HepG2 (cell line): ENCODE results near the gene PPDPF. TPM values are rescaled to one million over a fixed set of nuclear protein-coding genes. Genes with fewer than 3 reads are reported as not detected.

Experiments
- ELF4 ChIP-seq: sonication (generic); formaldehyde crosslinking; IDR thresholded peaks from 2 replicates; pipeline ENCODE4 v1.5.0; 2020; ENCODE audit warnings: missing genetic modification reagents, mild to moderate bottlenecking, moderate library complexity, borderline replicate concordance
- FOXP1 ChIP-seq, 2 experiments: fragments of 450-650 bp in 1 of 2; IDR thresholded peaks; 2 replicates each; pipeline ENCODE4 v1.6.1; 2017 to 2018; ENCODE audit warnings: antibody characterized with exemption in 1 of 2
- HMG20B ChIP-seq: conservative IDR thresholded peaks from 2 replicates; pipeline ENCODE4 v1.6.1; 2016; ENCODE audit warnings: missing genetic modification reagents, missing compliant biosample characterization
- KLF6 ChIP-seq: IDR thresholded peaks from 2 replicates; pipeline ENCODE4 v1.8.0; 2016; ENCODE audit warnings: missing biosample characterization, missing genetic modification reagents
- MYPOP ChIP-seq: sonication (generic); formaldehyde crosslinking; IDR thresholded peaks from 2 replicates; pipeline ENCODE4 v1.8.1; 2023; ENCODE audit warnings: mild to moderate bottlenecking, moderate library complexity, missing genetic modification reagents
- POGZ ChIP-seq: sonication (generic); formaldehyde crosslinking; IDR thresholded peaks from 2 replicates; pipeline ENCODE4 v1.4.0; 2020; ENCODE audit warnings: mild to moderate bottlenecking, missing genetic modification reagents
- PRDM15 ChIP-seq: sonication (generic); formaldehyde crosslinking; IDR thresholded peaks from 2 replicates; pipeline ENCODE4 v1.4.0; 2020; ENCODE audit warnings: missing genetic modification reagents
- ZBTB49 ChIP-seq: sonication (generic); formaldehyde crosslinking; IDR thresholded peaks from 2 replicates; pipeline ENCODE4 v1.4.0; 2020; ENCODE audit warnings: missing genetic modification reagents, borderline replicate concordance
- ZFP82 ChIP-seq: sonication (generic); formaldehyde crosslinking; IDR thresholded peaks from 2 replicates; pipeline ENCODE4 v1.5.1; 2020; ENCODE audit warnings: mild to moderate bottlenecking, missing genetic modification reagents, borderline replicate concordance
- ZFP90 ChIP-seq: sonication (generic); formaldehyde crosslinking; IDR thresholded peaks from 2 replicates; pipeline ENCODE4 v1.8.0; 2022; ENCODE audit warnings: missing genetic modification reagents, mild to moderate bottlenecking, inconsistent platforms, borderline replicate concordance
- ZNF33B ChIP-seq: sonication (generic); formaldehyde crosslinking; IDR thresholded peaks from 2 replicates; pipeline ENCODE4 v1.5.1; 2020; ENCODE audit warnings: mild to moderate bottlenecking, missing genetic modification reagents
- polyA plus RNA-seq, 8 experiments: library from polyadenylated mRNA; depleted of rRNA in 3 of 8; stranded (reverse) in 7 of 8; unstranded in 1 of 8; fragments of >200 nt; fragmentation: Illumina TruSeq in 4 of 8; extraction: Trizol in 4 of 8; gene quantifications; 2 replicates each; pipeline versions ENCODE4 v1.2.1 to v1.2.3, GENCODE V29; 2011 to 2016; ENCODE audit warnings: low read depth in 4 of 8, missing spikeins in 1 of 8, mixed read lengths in 1 of 8; ENCODE audit not compliant: insufficient read depth in 1 of 8
- total RNA-seq, 5 experiments: library from RNA; depleted of rRNA; stranded (reverse); fragments of >200 nt; fragmentation: Illumina TruSeq; extraction: Trizol; gene quantifications; 2 replicates each; pipeline ENCODE4 v1.2.3, GENCODE V29; 2016; ENCODE audit warnings: low read depth in 1 of 5
- TF ChIP-seq, protein P1 (sequence below): sonication (generic); formaldehyde crosslinking; IDR thresholded peaks from 2 replicates; pipeline ENCODE4 v1.5.1; 2020; ENCODE audit warnings: mild to moderate bottlenecking, missing genetic modification reagents, borderline replicate concordance
- TF ChIP-seq, protein P2 (sequence below): IDR thresholded peaks from 2 replicates; pipeline ENCODE4 v1.6.1; 2016; ENCODE audit warnings: low read depth, control low read depth

Gene PPDPF
- total and polyA plus RNA-seq, 2 of the 13 experiments (the other 11 are each of a cell fraction or from before 2014, with no cell fraction given) = 1.8 to 7.0 TPM

DNA sequence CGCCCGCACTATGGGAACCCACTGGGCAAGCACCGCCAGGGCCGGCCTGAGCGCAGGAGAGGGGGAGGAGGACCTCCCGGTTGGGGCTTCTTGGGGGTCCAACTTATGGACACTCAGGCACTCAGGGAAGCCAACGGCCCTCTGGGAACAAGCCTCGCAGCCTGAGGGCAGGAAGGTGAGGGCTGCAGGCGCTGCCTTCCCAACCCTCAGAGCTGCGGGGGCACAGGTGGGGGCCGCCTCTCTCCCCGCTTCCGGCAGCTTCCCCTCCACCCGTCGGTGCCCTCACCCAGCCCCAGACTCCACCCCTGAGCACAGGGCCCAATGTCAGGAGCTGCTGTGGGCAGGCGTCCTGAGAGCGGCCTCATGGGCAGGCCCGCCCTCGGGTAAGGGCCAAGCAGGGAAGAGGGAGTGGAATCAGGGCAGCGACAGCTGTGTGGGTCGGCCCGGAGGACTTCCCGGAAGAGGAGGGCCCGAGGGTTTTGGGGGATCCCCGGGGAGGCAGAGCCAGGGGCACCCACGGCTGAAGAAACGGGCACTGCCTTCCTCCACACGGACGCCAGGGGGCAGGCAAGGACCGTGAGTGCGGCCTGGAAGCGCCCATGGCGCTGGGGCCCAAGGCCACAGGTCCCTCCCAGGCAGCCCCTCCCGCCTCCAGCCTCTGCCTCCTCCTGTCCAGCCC, 17.1 kb downstream of the PPDPF start (continued):
- TF ChIP-seq PRDM15 (CRISPR knock-in tag) = 0 out of 2 replicates have a peak, but pooled peaks have one; percentile 56
- TF ChIP-seq, protein P1, sequence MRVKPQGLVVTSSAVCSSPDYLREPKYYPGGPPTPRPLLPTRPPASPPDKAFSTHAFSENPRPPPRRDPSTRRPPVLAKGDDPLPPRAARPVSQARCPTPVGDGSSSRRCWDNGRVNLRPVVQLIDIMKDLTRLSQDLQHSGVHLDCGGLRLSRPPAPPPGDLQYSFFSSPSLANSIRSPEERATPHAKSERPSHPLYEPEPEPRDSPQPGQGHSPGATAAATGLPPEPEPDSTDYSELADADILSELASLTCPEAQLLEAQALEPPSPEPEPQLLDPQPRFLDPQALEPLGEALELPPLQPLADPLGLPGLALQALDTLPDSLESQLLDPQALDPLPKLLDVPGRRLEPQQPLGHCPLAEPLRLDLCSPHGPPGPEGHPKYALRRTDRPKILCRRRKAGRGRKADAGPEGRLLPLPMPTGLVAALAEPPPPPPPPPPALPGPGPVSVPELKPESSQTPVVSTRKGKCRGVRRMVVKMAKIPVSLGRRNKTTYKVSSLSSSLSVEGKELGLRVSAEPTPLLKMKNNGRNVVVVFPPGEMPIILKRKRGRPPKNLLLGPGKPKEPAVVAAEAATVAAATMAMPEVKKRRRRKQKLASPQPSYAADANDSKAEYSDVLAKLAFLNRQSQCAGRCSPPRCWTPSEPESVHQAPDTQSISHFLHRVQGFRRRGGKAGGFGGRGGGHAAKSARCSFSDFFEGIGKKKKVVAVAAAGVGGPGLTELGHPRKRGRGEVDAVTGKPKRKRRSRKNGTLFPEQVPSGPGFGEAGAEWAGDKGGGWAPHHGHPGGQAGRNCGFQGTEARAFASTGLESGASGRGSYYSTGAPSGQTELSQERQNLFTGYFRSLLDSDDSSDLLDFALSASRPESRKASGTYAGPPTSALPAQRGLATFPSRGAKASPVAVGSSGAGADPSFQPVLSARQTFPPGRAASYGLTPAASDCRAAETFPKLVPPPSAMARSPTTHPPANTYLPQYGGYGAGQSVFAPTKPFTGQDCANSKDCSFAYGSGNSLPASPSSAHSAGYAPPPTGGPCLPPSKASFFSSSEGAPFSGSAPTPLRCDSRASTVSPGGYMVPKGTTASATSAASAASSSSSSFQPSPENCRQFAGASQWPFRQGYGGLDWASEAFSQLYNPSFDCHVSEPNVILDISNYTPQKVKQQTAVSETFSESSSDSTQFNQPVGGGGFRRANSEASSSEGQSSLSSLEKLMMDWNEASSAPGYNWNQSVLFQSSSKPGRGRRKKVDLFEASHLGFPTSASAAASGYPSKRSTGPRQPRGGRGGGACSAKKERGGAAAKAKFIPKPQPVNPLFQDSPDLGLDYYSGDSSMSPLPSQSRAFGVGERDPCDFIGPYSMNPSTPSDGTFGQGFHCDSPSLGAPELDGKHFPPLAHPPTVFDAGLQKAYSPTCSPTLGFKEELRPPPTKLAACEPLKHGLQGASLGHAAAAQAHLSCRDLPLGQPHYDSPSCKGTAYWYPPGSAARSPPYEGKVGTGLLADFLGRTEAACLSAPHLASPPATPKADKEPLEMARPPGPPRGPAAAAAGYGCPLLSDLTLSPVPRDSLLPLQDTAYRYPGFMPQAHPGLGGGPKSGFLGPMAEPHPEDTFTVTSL (CRISPR knock-in tag) = no peak
- TF ChIP-seq POGZ (CRISPR knock-in tag) = peak; percentile 55; the same call in 1 of the 2 replicates
- no peak for TF ChIP-seq FOXP1 (IDR thresholded peaks at IDR 0.05)
- 0 out of 2 replicates have a peak, but pooled peaks have one; percentile 18 for TF ChIP-seq FOXP1 (CRISPR knock-in tag; IDR thresholded peaks at IDR 0.05)
- peak; percentile 89 for TF ChIP-seq ZNF33B (CRISPR knock-in tag)
- 0 out of 2 replicates have a peak, but pooled peaks have one; percentile 10 for TF ChIP-seq HMG20B (CRISPR knock-in tag)
- peak; percentile 95; the same call in 1 of the 2 replicates for TF ChIP-seq ZFP90 (CRISPR knock-in tag)
- TF ChIP-seq ZBTB49 (CRISPR knock-in tag) = no peak
- TF ChIP-seq MYPOP (CRISPR knock-in tag) = peak; percentile 86; the same call in 1 of the 2 replicates
- peak; percentile 44; the same call in 1 of the 2 replicates for TF ChIP-seq ZFP82
- TF ChIP-seq, protein P2, sequence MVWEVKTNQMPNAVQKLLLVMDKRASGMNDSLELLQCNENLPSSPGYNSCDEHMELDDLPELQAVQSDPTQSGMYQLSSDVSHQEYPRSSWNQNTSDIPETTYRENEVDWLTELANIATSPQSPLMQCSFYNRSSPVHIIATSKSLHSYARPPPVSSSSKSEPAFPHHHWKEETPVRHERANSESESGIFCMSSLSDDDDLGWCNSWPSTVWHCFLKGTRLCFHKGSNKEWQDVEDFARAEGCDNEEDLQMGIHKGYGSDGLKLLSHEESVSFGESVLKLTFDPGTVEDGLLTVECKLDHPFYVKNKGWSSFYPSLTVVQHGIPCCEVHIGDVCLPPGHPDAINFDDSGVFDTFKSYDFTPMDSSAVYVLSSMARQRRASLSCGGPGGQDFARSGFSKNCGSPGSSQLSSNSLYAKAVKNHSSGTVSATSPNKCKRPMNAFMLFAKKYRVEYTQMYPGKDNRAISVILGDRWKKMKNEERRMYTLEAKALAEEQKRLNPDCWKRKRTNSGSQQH (CRISPR knock-in tag) = peak; percentile 51; the same call in 1 of the 2 replicates
- TF ChIP-seq KLF6 = peak; percentile 93; the same call in 1 of the 2 replicates
- no peak for TF ChIP-seq ELF4 (CRISPR knock-in tag)
